Breast epithelium (tissue), 4 donors: ENCODE measurements around the gene RPS6KA6. TPM values are rescaled to one million over a fixed set of nuclear protein-coding genes. Genes with fewer than 3 reads are reported as not detected.
A peak's percentile ranks its signal among the peaks of the same experiment; 100 is the strongest.

Experiments
- DNase-seq, 2 donors: peaks; one replicate each; pipeline ENCODE4 v3.0.0-alpha.2; 2019; ENCODE audit warnings: low spot score in 2 of 2
- H3K27ac ChIP-seq, 2 donors: fragments of 200-600 bp; sonication (generic) in 1 of 2; one replicate each; pipeline ENCODE4 v1.5.1; 2016 to 2019; ENCODE audit warnings: mild to moderate bottlenecking in 1 of 2
- H3K27me3 ChIP-seq, 2 donors: fragments of 200-600 bp; sonication (generic) in 1 of 2; one replicate each; pipeline versions ENCODE4 v1.5.1 to v1.6.0; 2017 to 2019; ENCODE audit warnings: control low read depth in 1 of 2, mild to moderate bottlenecking in 1 of 2
- H3K36me3 ChIP-seq: fragments of 200-600 bp; one replicate; pipeline ENCODE4 v1.5.1; 2019
- H3K4me1 ChIP-seq, 2 donors: fragments of 200-600 bp; sonication (generic); one replicate each; pipeline ENCODE4 v1.5.1; 2016 to 2019; ENCODE audit warnings: control low read depth in 1 of 2
- H3K4me3 ChIP-seq, 3 donors: fragments of 200-600 bp; sonication (generic); 1 replicate in 2 of 3; 2 replicates in 1 of 3; pipeline ENCODE4 v1.5.1; 2016 to 2019; ENCODE audit warnings: mild to moderate bottlenecking in 3 of 3, moderate library complexity in 2 of 3
- H3K9me3 ChIP-seq, 2 donors: fragments of 200-600 bp; sonication (generic) in 1 of 2; one replicate each; pipeline ENCODE4 v1.5.1; 2016 to 2019; ENCODE audit warnings: control low read depth in 1 of 2
- CTCF ChIP-seq, 3 donors: fragments of 450-650 bp; IDR thresholded peaks; one replicate each; pipeline ENCODE4 v1.5.1; 2016 to 2017; ENCODE audit warnings: antibody characterized with exemption in 3 of 3, mild to moderate bottlenecking in 3 of 3, moderate library complexity in 3 of 3
- POLR2A ChIP-seq: fragments of 450-650 bp; IDR thresholded peaks from one replicate; pipeline ENCODE4 v1.6.1; 2016; ENCODE audit warnings: antibody characterized with exemption, mild to moderate bottlenecking, moderate library complexity
- POLR2AphosphoS5 ChIP-seq, 3 donors: sonication (generic); formaldehyde crosslinking; IDR thresholded peaks; one replicate each; pipeline ENCODE4 v1.6.1; 2017; ENCODE audit warnings: antibody characterized with exemption in 3 of 3
- intact Hi-C: fragments of 100-400 bp; cut with DNase I; formaldehyde crosslinking; loops from one replicate; pipeline ENCODE4 v1.15.1; 2023; ENCODE audit warnings: low total_unique reads
- total RNA-seq, 3 donors: library from RNA; depleted of rRNA; stranded (reverse); fragments of >200 nt; gene quantifications; one replicate each; pipeline ENCODE4 v1.1.0, GENCODE V29; 2016

The RPS6KA6 gene
- 1 to 10 TPM in 2 of 3 donors, under 1 TPM in 1; 0.96 to 5.9 (median 5.2) TPM for total RNA-seq

- DNase-seq: peak in 1 of 2 donors; percentile 48
- H3K9me3 ChIP-seq: no peaks in the 10 kb centered on the region
- no peaks in the 10 kb centered on the region for H3K4me1 ChIP-seq
- peaks cover 0 to 11% of the 10 kb centered on the region in 2 donors for H3K27me3 ChIP-seq
- peak within 1 kb of the TSS; percentile 52 to 79 (median 63) for H3K4me3 ChIP-seq
- H3K27ac ChIP-seq: peak within 1 kb of the TSS; percentile 69 to 88
- intact Hi-C loops: no loop called here
- no peaks in the 10 kb centered on the region for H3K36me3 ChIP-seq
- TF ChIP-seq CTCF (IDR thresholded peaks at IDR 0.05): no peak
- TF ChIP-seq POLR2AphosphoS5 (IDR thresholded peaks at IDR 0.05): no peak
Observed at GRCh38 chrX:84187533-84188319, at the start of gene RPS6KA6. TSS of gene RPS6KA6 (minus strand) at chrX:84188199. CDS start at chrX:84187899, 300 bp downstream.

- no peak overlapping the region for H3K4me3 ChIP-seq
- no peaks in the 10 kb centered on the region for H3K36me3 ChIP-seq
- DNase-seq: no peak
- H3K27ac ChIP-seq: no peak overlapping the region
- no peaks in the 10 kb centered on the region for H3K9me3 ChIP-seq
- peaks cover 0 to 23% of the 10 kb centered on the region in 2 donors for H3K27me3 ChIP-seq
- intact Hi-C loops: no loop called here
- TF ChIP-seq CTCF (IDR thresholded peaks at IDR 0.05): no peak
- no peak for TF ChIP-seq POLR2A
- TF ChIP-seq POLR2AphosphoS5 (IDR thresholded peaks at IDR 0.05): no peak
- no peaks in the 10 kb centered on the region for H3K4me1 ChIP-seq
Observed at GRCh38 chrX:84224741-84225140, 36.7 kb upstream of the RPS6KA6 start.

GRCh38 chrX:84223261-84223660 is 35.3 kb upstream of the RPS6KA6 start:
- H3K36me3 ChIP-seq: no peaks in the 10 kb centered on the region
- no peaks in the 10 kb centered on the region for H3K9me3 ChIP-seq
- H3K27ac ChIP-seq: no peak overlapping the region
- no peaks in the 10 kb centered on the region for H3K4me1 ChIP-seq
- TF ChIP-seq POLR2A (no peak), POLR2AphosphoS5 (IDR thresholded peaks at IDR 0.05) (no peak), CTCF (IDR thresholded peaks at IDR 0.05) (no peak)
- peaks cover 0 to 23% of the 10 kb centered on the region in 2 donors for H3K27me3 ChIP-seq
- DNase-seq: no peak
- H3K4me3 ChIP-seq: no peak overlapping the region
- intact Hi-C loops: no loop called here

GRCh38 chrX:84221181-84221580 is 33.2 kb upstream of the RPS6KA6 start:
- peaks cover 0 to 23% of the 10 kb centered on the region in 2 donors for H3K27me3 ChIP-seq
- no peak overlapping the region for H3K4me3 ChIP-seq
- H3K4me1 ChIP-seq: no peaks in the 10 kb centered on the region
- TF ChIP-seq POLR2A (no peak), POLR2AphosphoS5 (IDR thresholded peaks at IDR 0.05) (no peak), CTCF (IDR thresholded peaks at IDR 0.05) (no peak)
- intact Hi-C loops: no loop called here
- no peak for DNase-seq
- no peaks in the 10 kb centered on the region for H3K9me3 ChIP-seq
- no peaks in the 10 kb centered on the region for H3K36me3 ChIP-seq
- no peak overlapping the region for H3K27ac ChIP-seq

- no peaks in the 10 kb centered on the region for H3K4me1 ChIP-seq
- H3K9me3 ChIP-seq: no peaks in the 10 kb centered on the region
- intact Hi-C loops: no loop called here
- peaks cover 0 to 11% of the 10 kb centered on the region in 2 donors for H3K27me3 ChIP-seq
- H3K36me3 ChIP-seq: no peaks in the 10 kb centered on the region
- H3K4me3 ChIP-seq: no peak overlapping the region
- DNase-seq: no peak
- TF ChIP-seq POLR2AphosphoS5 (IDR thresholded peaks at IDR 0.05) (no peak), CTCF (IDR thresholded peaks at IDR 0.05) (no peak), POLR2A (no peak)
- H3K27ac ChIP-seq: no peak overlapping the region
Observed at GRCh38 chrX:84219551-84219950, 31.6 kb upstream of the RPS6KA6 start.
